Thyroid gland (tissue), 4 donors: ENCODE measurements around the gene PPP1R13B. TPM values are rescaled to one million over a fixed set of nuclear protein-coding genes. Genes with fewer than 3 reads are reported as not detected.
A peak's percentile ranks its signal among the peaks of the same experiment; 100 is the strongest.

ENCODE experiments used
- DNase-seq, 2 donors: peaks; one replicate each; pipeline ENCODE4 v3.0.0-alpha.2; 2019
- H3K27ac ChIP-seq, 3 donors: fragments of 200-600 bp; sonication (generic); 1 replicate in 2 of 3; 2 replicates in 1 of 3; pipeline ENCODE4 v1.5.1; 2016 to 2019; ENCODE audit warnings: mild to moderate bottlenecking in 1 of 3, moderate library complexity in 1 of 3
- H3K27me3 ChIP-seq: fragments of 200-600 bp; sonication (generic); one replicate; pipeline ENCODE4 v1.5.1; 2019
- H3K36me3 ChIP-seq, 2 donors: fragments of 200-600 bp; sonication (generic); one replicate each; pipeline ENCODE4 v1.5.1; 2016 to 2019
- H3K4me1 ChIP-seq, 2 donors: fragments of 200-600 bp; sonication (generic); one replicate each; pipeline ENCODE4 v1.5.1; 2017 to 2019
- H3K4me3 ChIP-seq, 3 donors: fragments of 200-600 bp; sonication (generic); replicated peaks in 1 of 3; 1 replicate in 2 of 3; 2 replicates in 1 of 3; pipeline ENCODE4 v1.5.1; 2016; ENCODE audit warnings: mild to moderate bottlenecking in 1 of 3
- H3K9me3 ChIP-seq: fragments of 200-600 bp; sonication (generic); one replicate; pipeline ENCODE4 v1.5.1; 2017
- POLR2A ChIP-seq, 2 donors: fragments of 450-650 bp; IDR thresholded peaks; one replicate each; pipeline ENCODE4 v1.6.1; 2017; ENCODE audit warnings: antibody characterized with exemption in 2 of 2, mild to moderate bottlenecking in 2 of 2, moderate library complexity in 1 of 2
- WGBS, 2 donors: methylation state at CpG; one replicate each; pipeline ENCODE4 v1.1.5; 2017; 5-methylcytosine and 5-hydroxymethylcytosine counted together
- intact Hi-C: fragments of 100-400 bp; cut with DNase I; formaldehyde crosslinking; loops from one replicate; pipeline ENCODE4 v1.15.1; 2023
- small RNA-seq: library from RNA; depleted of rRNA; stranded (forward); fragments of <200 nt; gene quantifications from one replicate; pipeline ENCODE3, GENCODE V24; 2016
- total RNA-seq, 4 donors: library from RNA; depleted of rRNA; stranded (reverse); fragments of >200 nt; gene quantifications; one replicate each; pipeline ENCODE4 v1.2.3, GENCODE V29; 2016
- TF ChIP-seq, protein P1 (sequence below), 6 experiments: fragments of 200-600 bp in 3 of 6; fragments of 450-650 bp in 3 of 6; sonication (generic) in 3 of 6; IDR thresholded peaks; one replicate each; pipeline ENCODE4 v1.5.1; 2016 to 2019; ENCODE audit warnings: antibody characterized with exemption in 6 of 6, mild to moderate bottlenecking in 2 of 6, inconsistent platforms in 1 of 6, moderate library complexity in 1 of 6

PPP1R13B gene
- total RNA-seq, 4 donors from 2014 or later = 77.0 to 131 (median 81.8) TPM

GRCh38 chr14:103686831-103687485 is 160.4 kb downstream of the PPP1R13B start:
- H3K27me3 ChIP-seq = no peaks in the 10 kb centered on the region
- DNase-seq = no peak
- peaks cover 39 to 40% of the 10 kb centered on the region in 2 donors for H3K36me3 ChIP-seq
- TF ChIP-seq, protein P1, sequence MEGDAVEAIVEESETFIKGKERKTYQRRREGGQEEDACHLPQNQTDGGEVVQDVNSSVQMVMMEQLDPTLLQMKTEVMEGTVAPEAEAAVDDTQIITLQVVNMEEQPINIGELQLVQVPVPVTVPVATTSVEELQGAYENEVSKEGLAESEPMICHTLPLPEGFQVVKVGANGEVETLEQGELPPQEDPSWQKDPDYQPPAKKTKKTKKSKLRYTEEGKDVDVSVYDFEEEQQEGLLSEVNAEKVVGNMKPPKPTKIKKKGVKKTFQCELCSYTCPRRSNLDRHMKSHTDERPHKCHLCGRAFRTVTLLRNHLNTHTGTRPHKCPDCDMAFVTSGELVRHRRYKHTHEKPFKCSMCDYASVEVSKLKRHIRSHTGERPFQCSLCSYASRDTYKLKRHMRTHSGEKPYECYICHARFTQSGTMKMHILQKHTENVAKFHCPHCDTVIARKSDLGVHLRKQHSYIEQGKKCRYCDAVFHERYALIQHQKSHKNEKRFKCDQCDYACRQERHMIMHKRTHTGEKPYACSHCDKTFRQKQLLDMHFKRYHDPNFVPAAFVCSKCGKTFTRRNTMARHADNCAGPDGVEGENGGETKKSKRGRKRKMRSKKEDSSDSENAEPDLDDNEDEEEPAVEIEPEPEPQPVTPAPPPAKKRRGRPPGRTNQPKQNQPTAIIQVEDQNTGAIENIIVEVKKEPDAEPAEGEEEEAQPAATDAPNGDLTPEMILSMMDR (IDR thresholded peaks at IDR 0.05) = no peak
- no peak for TF ChIP-seq POLR2A (IDR thresholded peaks at IDR 0.05)
- no peak overlapping the region for H3K4me3 ChIP-seq
- peaks cover 22 to 26% of the 10 kb centered on the region in 2 donors for H3K4me1 ChIP-seq
- peak overlapping the region in 1 of 3 donors; percentile 30 for H3K27ac ChIP-seq
- intact Hi-C loops = no loop called here
- H3K9me3 ChIP-seq = no peaks in the 10 kb centered on the region
- 84 to 89% methylated on average over 19 of the region's 19 CpGs for WGBS, 2 donors

DNA sequence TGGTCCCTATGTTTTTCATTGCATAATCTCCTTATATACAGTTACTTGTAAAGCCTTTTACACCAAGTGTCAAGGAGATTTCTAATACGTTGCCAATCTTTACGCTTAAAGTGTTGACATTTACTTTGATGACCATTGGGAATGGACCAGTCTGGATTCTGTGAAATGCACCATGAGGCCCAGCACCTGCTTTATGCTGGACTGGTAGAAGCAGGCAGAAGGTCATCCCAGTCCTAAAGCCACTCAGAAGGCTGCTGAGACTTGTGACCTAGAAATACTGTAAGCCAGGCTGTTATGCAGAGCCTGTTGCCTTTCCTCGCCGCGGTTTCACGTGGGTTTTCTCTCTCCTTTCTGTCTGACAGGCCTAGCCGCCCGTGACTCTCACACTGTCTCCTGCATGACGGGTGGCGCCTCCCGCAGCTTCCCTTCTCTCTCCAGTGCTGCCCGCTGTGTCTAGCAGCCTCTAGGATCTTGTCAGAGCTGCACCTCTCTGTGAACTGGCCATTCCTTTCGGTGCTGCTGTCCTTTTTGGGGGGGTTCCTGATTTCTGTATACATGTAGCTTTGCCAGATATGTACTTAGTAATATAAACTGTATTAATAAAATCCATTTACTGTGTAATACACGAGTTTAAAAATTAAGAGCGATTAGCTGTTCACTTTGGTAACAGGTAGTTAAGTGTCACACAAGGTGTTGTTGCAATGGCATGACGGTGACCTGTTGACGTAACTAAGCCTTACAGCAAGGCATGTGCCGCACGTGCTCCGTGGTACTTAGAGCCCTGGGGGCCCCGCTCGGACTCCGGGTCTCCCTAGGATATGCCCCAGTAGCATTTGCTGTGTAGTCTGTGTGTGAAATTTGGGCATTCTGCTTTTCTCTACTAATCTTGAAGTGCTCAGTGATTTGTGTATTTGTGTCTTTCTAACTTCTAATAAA is 161.8 kb downstream of the PPP1R13B start:
- Histone ChIP-seq H3K4me1 (peaks cover 14 to 18% of the 10 kb centered on the region in 2 donors), H3K4me3 (no peak overlapping the region), H3K9me3 (no peaks in the 10 kb centered on the region), H3K27ac (no peak overlapping the region), H3K27me3 (no peaks in the 10 kb centered on the region), H3K36me3 (peaks cover 53 to 54% of the 10 kb centered on the region in 2 donors)
- no peak for DNase-seq
- intact Hi-C loops = no loop called here
- 93 to 95% methylated on average over 23 of the region's 23 CpGs for WGBS, 2 donors
- no peak for TF ChIP-seq POLR2A (IDR thresholded peaks at IDR 0.05)
- TF ChIP-seq, protein P1 (IDR thresholded peaks at IDR 0.05) = no peak

DNA sequence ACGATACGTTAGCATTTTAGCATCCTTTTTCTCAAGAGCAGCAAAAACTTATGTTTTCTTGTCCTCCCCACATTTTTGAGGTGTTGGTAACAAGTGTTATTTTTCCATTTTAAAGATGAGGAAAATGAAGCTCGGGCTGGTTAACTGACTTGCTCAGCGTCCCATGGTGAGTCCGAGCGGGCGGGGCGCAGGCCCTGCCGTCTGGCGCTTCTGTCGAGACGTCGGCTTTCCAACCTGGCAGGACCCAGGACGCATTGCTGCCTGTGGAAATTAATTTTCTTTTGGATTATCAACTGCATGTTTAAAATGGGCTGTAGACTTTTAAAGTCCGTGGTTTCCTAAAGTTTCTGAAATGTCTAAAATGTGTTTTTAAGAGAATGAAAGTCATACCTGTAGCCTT is 162.5 kb downstream of the PPP1R13B start:
- Histone ChIP-seq H3K4me1 (peaks cover 10 to 11% of the 10 kb centered on the region in 2 donors), H3K36me3 (peaks cover 59 to 60% of the 10 kb centered on the region in 2 donors), H3K9me3 (no peaks in the 10 kb centered on the region), H3K4me3 (no peak overlapping the region), H3K27ac (no peak overlapping the region), H3K27me3 (no peaks in the 10 kb centered on the region)
- no peak for TF ChIP-seq POLR2A (IDR thresholded peaks at IDR 0.05)
- TF ChIP-seq, protein P1 (IDR thresholded peaks at IDR 0.05) = no peak
- intact Hi-C loops = no loop called here
- WGBS, 2 donors = 95 to 96% methylated on average over 15 of the region's 15 CpGs
- no peak for DNase-seq

- H3K36me3 ChIP-seq = peaks cover 63 to 64% of the 10 kb centered on the region in 2 donors
- H3K4me3 ChIP-seq = no peak overlapping the region
- H3K27ac ChIP-seq = no peak overlapping the region
- H3K27me3 ChIP-seq = no peaks in the 10 kb centered on the region
- H3K4me1 ChIP-seq = peaks cover 6 to 7% of the 10 kb centered on the region in 2 donors
- H3K9me3 ChIP-seq = no peaks in the 10 kb centered on the region
- intact Hi-C loops = no loop called here
- no peak for DNase-seq
- TF ChIP-seq, protein P1 (IDR thresholded peaks at IDR 0.05) = no peak
- no peak for TF ChIP-seq POLR2A (IDR thresholded peaks at IDR 0.05)
- WGBS, 2 donors = 89 to 91% methylated on average over 4 to 6 of the region's 6 CpGs
Measured at GRCh38 chr14:103684471-103684870, 162.9 kb downstream of the PPP1R13B start.

Small RNA genes lying within 50 kb of the gene (small RNA-seq; reads per million reads assigned to genes)
- not detected for gene RF00019
- gene RF00280 = not detected

Other genes starting within 250 kb of the PPP1R13B start
- gene KLC1, start 218.4 kb downstream of the PPP1R13B start, total RNA-seq = 100 to 1,000 TPM; 236 to 340 (median 281) TPM
- 10 to 100 TPM in 1 of 4 donors, 1 to 10 TPM in 3; 3.3 to 15.7 (median 7.9) TPM for gene XRCC3, start 132.1 kb downstream of the PPP1R13B start, total RNA-seq
- gene ZFYVE21, start 131.8 kb downstream of the PPP1R13B start, total RNA-seq = 100 to 1,000 TPM; 113 to 167 (median 131) TPM
- gene TDRD9, start 80.9 kb upstream of the PPP1R13B start, total RNA-seq = 10 to 100 TPM; 27.4 to 85.1 (median 50.0) TPM
- not detected for gene RD3L, start 95.0 kb upstream of the PPP1R13B start, total RNA-seq
- 10 to 100 TPM in 2 of 4 donors, 1 to 10 TPM in 2; 7.5 to 24.0 (median 15.2) TPM for gene ASPG, start 238.1 kb upstream of the PPP1R13B start, total RNA-seq